Cardiac fibroblast (primary cell): ENCODE data around the gene IL18BP.
A peak's percentile ranks its signal among the peaks of the same experiment; 100 is the strongest.

Experiments
- DNase-seq, 2 donors: peaks; one replicate each; pipeline versions ENCODE4 v3.0.0 to v3.0.0-alpha.2; 2010; ENCODE audit warnings: low read depth in 2 of 2
- H3K4me3 ChIP-seq, 2 donors: replicated peaks in 1 of 2; 1 replicate in 1 of 2; 2 replicates in 1 of 2; pipeline ENCODE4 v1.5.1; 2011; ENCODE audit warnings: low read depth in 2 of 2, low read length in 2 of 2, mild to moderate bottlenecking in 2 of 2, moderate library complexity in 1 of 2
- CTCF ChIP-seq: IDR thresholded peaks from one replicate; pipeline ENCODE4 v1.5.1; 2011; ENCODE audit warnings: low read depth, mild to moderate bottlenecking, low read length, inconsistent platforms

Gene IL18BP

GRCh38 chr11:71998649-71999310, at the start of gene IL18BP:
Gene IL18BP, plus strand, starts transcription at chr11:71998909. Its CDS starts 1,076 bp downstream, at chr11:71999985.
- no peak for TF ChIP-seq CTCF
- H3K4me3 ChIP-seq, result peak within 1 kb of the TSS in 1 of 2 donors; percentile 7
- no peak for DNase-seq

- TF ChIP-seq CTCF, result no peak
Observed at GRCh38 chr11:71949034-71949433, 49.7 kb upstream of the IL18BP start.

GRCh38 chr11:71951741-71952310, 46.9 kb upstream of the IL18BP start:
- no peak overlapping the region for H3K4me3 ChIP-seq
- no peak for DNase-seq
- TF ChIP-seq CTCF, result no peak

More at GRCh38 chr11:71949034-71949433, 49.7 kb upstream of the IL18BP start:
- no peak for DNase-seq
- no peak overlapping the region for H3K4me3 ChIP-seq

- no peak for DNase-seq
- no peak for TF ChIP-seq CTCF
- no peak overlapping the region for H3K4me3 ChIP-seq
Observed at GRCh38 chr11:71955898-71956456, 42.7 kb upstream of the IL18BP start.

GRCh38 chr11:71962428-71963038, 36.2 kb upstream of the IL18BP start:
- no peak overlapping the region for H3K4me3 ChIP-seq
- peak; percentile 58 to 60 for DNase-seq
- TF ChIP-seq CTCF, result no peak

GRCh38 chr11:71963468-71963867, 35.2 kb upstream of the IL18BP start:
- TF ChIP-seq CTCF, result no peak
- H3K4me3 ChIP-seq, result no peak overlapping the region
- DNase-seq, result no peak
